ENCODE results near the gene RBM46.

The RBM46 gene, protein sequence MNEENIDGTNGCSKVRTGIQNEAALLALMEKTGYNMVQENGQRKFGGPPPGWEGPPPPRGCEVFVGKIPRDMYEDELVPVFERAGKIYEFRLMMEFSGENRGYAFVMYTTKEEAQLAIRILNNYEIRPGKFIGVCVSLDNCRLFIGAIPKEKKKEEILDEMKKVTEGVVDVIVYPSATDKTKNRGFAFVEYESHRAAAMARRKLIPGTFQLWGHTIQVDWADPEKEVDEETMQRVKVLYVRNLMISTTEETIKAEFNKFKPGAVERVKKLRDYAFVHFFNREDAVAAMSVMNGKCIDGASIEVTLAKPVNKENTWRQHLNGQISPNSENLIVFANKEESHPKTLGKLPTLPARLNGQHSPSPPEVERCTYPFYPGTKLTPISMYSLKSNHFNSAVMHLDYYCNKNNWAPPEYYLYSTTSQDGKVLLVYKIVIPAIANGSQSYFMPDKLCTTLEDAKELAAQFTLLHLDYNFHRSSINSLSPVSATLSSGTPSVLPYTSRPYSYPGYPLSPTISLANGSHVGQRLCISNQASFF

DNA sequence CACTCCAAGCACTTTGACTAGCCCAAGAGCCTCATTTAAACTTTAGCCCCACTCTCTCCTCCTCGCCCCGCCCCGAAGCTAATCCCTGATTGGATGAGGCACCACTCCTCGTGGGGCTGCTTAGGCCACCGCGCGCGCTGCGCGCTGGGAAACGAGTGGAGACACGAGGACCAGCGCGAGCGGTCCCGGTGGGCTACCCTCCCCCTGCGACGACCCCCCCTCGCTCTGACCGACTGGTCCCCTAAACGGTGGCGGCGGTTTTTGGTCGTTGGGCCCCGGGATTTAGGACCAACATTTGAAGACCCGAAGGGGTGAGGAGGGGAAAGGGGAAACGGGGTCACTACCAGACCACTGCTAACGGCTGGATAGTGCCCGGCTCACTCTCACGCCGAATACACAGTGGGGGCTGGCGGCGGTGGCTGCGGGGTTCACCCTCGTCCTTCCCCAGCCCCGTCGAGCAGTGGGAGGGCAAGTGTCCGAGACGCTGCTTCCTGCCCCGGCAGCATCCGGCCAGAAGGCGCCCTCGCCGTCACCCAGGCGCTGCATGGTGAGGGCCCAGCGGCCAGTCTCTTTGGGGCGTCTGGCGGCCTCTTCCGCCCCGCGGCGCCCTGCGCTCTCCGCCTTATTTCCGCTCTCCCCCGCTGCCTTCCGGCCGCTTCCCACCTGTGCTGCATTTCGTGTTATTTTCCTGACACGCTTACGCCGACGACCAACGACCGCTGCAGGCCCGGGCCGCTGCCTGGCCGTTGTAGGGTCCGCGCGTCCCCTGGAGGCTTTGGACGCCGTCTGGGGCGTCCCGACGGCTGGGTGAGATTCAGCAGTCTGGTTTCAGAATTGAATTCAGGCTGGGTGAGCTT is at the start of gene RBM46:
TSS of gene RBM46 (plus strand) at position 147 of the 857 bp plus-strand sequence. CDS start 15,481 bp downstream, outside the sequence.
- no peak for DNase-seq (ENCODE audit: low read depth)

DNA sequence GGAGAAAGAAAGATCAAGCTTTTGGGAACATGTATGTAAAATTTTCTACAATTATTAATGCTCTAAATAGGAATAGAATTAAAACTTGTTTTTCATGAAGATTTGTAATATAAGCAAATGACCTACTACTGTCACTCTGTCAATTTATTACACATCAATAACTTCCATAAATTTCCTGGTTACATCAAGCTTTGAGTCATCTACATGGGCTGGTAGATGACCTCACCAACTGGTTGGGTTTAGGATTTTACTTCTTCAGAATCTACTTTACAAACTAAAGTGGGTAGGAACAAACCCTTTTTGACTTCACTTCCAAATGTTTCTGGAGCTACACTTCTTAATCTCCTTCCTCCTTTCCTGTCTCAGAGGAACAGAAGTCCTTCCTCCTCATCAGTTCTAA is 49.3 kb upstream of the RBM46 start:
- no peak for DNase-seq (ENCODE audit: low read depth)

DNA sequence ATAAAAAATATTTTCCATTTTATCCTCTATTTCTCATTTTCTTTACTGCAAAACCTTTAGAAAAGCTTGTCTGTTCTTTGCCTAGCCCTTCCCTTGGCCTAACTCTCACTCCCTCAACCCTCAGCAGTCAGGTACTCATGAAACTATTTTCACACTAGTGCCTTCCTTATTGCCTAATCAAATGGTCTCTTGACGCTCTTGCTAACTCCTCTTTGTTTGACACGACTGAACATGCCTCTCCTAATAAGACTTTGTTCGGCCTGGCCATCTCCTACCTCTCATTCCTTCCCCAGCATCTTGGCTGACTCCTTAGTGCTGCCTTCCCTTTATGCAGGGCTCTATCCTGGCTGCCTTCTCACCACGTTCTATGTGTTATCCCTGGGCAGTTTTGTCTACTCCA is 48.4 kb upstream of the RBM46 start:
- DNase-seq (ENCODE audit: low read depth), result no peak

DNA sequence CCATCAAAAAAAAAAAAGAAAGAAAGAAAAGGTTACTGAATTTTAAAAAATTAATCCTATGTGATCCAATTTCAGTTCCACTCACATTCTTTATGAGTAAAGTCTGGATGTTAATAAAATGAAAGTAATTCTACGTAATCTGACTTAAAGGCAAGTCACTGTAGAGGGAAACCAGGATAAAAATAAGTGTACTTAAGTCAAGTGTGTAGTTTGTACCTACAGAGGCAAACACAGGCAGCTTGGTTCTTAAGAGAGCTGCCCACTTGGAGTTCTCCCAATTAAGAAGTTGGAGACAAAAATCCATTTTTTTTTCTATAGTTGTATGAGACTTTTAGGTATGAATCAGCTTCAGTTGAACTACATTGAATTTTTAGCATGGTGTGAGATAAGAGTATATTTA is 44.3 kb upstream of the RBM46 start:
- no peak for DNase-seq (ENCODE audit: low read depth)

DNA sequence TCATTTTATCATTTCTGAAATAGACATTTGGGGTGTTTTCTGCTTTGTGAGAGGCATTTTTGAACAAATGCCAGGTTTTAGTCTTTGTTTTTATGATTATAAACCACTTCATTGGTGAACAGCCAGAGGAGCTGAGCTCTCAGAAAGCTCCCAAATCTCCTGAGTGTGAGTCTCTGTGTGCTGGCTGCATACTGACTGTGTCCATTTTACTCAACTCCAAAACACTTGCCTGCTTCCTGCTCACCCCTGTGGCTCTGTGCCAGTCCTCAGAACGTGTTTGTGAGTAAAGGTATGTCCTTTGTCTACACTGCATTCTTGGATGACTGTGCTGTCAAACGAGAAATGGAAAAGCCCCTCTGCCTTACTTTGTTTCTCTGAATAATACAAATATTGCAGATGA is 42.6 kb upstream of the RBM46 start:
- no peak for DNase-seq (ENCODE audit: low read depth)

DNA sequence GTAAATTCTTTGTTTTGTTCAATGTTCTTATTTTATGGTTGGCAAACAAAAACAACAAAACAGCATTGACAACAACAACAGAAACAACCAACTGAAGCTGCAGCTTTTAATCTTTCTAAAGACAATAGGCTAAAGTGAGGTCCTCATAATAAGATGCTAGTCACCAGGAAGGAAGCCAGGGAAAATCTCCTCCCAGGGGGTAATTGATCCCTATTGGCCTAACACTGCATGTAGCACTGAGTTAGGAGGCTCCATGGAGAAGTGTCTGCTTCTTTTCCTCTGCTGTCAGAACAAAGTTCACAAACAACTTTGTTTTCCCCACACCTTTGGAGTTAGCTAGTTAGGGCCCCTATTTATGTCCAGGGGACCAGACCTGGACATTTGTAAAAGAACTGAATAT is 42.0 kb upstream of the RBM46 start:
- DNase-seq (ENCODE audit: low read depth), result no peak

DNA sequence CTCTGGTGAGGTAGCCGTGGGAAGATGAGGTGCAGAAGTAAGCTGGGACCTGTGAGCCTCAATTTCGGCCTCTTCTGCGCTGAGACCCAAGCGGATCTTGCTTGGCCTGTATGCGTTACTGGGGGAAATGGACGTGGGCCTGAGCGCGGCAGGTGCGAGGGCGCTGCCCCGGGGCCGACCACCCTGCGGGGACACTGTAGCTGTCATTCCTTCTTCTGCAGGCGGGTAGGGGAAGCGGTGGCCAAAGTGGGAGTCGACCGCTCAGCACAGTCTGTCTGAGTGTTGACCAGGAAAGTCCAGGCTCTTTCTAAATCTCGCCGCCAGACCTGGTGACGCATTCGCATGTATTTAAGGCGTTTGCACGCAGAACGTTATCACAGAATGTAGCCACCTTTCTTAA is 40.6 kb upstream of the RBM46 start:
- peak; percentile 51 for DNase-seq (ENCODE audit: low read depth)

DNA sequence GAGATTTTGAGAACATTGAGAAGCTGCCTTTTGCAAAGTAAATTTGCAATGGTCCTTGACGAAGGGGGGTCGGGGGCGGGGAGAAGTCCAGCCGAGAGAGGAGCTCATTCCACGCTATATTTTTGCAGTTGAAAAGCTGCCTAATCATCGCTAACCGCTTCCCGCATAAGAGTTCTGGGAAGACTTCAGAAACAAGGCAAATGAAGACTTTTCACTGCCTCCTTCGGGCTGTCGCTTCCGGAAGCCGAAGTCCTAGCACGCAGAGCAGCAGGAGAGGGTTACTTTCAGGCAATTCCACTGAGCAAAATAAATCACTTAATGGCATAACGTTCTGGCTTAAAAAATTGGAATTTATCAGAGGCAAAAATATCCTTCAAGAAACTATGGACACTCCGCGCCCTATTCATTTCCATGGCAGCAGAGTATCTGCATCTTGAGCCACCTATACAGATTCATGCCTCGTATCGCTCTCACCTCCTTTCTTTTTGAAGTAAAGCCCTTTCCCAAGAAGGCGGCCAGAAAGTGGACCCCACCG is 39.9 kb upstream of the RBM46 start:
- no peak for DNase-seq (ENCODE audit: low read depth)

DNA sequence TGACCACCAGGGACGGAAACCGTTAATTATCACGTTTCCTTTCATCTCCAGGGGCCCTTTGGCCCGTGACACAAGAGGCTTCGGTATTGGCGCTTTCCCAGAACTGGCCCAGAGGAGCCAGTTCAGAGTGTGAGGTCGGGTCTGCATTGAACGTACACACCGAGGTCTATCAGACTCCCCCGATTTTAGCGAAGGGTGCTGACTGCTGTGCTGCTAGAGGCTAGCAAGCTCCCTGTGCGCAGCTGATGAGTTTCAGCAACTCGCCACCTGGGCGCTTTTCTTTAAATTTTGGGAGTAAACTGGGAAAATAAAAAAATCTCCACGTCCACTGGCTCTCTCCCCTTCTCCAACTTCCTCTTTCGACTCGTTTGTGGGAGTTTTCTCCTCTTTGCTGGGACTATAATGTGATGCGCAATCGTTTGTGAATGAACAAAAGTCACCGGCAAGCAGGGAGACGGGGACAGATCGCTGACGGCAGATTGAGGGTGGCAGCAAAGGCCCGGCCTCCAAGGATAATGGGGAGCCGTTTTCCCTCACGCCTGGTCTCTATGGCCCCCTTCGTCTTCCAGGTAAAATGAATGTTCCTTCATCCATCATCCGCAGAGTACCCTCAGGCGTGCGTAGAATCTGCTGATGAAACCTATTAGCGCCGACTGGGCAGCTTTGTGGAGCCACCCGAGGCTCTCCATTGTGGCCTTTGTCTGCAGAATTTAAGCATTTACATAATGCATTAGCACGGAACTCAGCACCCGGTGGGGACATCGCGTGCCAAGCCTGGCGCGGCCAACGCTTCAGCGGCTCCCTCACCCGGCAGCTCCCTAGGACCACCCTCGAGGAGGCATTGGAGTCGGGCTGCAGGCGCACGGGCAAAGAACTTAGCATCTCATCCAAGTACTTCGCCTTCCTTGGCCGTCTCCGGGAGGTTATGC is 38.9 kb upstream of the RBM46 start:
- DNase-seq (ENCODE audit: low read depth), result peak; percentile 4

DNA sequence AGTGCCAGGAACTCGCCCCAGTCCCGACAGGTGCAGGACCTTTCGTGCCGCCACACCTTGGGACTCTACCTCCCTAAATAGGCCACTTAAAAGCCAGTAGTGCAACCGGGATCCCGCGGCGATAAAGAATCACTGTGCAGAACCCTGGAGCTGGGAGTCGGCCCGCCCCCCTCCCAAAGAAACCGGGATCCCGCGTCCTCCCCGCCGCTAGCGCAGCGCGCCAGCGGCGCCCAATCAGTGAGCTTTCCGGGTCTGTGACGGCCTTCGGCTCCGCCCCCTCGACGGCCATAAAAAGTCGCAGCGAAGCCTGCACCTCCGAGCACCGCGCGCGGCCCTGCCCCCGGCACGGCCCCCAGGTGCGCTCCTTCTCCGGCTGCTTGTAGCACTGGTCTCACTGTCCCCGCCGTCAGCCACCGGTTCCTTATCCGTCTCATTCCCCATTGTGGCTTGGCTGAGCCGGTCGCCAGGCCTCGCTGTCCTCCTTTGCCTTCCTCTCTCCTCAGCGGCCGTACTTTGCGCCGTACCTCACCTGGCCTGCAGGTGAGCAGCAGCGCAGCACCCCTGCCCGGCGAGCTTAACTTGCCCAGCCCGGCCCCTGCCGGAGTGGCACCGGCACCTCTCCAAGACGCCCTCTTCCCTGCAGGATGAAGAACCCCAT is 37.3 kb upstream of the RBM46 start, which contains the start of gene LRAT:
TSS of gene LRAT (plus strand) at position 318 of the 658 bp plus-strand sequence. CDS start at position 645, 327 bp downstream.
- no peak for DNase-seq (ENCODE audit: low read depth)

DNA sequence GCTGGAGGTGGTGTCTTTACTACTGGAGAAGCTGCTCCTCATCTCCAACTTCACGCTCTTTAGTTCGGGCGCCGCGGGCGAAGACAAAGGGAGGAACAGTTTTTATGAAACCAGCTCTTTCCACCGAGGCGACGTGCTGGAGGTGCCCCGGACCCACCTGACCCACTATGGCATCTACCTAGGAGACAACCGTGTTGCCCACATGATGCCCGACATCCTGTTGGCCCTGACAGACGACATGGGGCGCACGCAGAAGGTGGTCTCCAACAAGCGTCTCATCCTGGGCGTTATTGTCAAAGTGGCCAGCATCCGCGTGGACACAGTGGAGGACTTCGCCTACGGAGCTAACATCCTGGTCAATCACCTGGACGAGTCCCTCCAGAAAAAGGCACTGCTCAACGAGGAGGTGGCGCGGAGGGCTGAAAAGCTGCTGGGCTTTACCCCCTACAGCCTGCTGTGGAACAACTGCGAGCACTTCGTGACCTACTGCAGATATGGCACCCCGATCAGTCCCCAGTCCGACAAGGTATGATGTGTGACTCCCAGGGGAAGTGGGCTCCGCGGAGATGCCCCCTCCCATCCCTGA is 36.6 kb upstream of the RBM46 start:
- no peak for DNase-seq (ENCODE audit: low read depth)

DNA sequence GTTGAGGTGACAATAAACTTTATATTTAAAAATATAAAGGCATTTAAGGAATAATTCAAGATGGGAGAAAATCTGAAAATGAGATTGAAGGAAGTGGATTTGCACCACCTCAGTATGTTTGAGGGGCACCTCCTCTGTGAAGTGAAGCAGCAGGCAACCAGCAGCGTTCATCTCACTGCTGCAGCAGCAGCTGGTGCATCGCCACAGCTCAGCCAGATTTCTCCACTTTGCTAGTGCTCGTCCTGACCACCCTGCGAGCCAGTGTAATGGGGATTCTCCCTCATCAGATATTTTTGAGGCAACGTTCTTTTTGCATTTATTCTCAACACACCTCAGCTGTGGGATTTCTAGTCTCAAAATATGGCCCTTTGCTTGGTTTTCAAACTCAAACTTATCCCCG is 23.4 kb upstream of the RBM46 start:
- DNase-seq (ENCODE audit: low read depth), result no peak

DNA sequence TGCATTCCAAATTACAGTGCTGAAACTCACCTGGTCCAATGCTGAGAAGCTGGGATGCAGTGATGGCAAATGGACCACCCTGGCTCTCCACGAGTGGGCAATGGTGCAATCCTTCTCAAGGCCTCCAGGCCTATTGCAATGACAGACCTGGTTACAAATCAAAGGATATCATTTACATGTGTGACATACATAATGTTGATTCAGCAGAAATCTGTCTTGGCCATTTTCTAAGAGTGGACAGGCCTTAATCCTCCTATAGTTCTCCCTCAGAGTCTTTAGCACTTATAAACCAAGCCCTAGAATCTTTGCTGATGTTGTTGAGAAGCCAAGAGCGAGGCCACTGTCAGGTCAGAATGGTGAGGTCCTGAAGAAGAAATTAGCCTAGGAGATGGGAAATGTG is 20.2 kb upstream of the RBM46 start:
- DNase-seq (ENCODE audit: low read depth), result no peak

DNA sequence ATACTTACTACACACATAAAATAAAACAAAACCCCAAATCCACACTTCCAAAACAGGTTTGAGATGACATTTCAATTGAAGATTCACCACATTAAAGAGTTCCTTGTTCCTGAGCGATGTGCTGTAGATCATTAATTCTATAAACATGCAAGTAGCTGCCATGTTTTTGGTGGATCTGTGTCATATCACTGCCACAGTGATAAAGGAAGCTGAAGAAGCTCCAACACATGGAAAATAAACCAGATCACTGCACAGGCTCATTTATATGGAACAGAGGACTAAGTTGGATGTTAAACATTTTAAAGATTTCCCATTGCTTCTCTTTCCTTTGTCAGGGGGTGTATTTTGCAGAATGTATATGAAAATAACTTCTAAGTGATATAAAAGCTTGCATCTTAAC is 2.8 kb upstream of the RBM46 start:
- no peak for DNase-seq (ENCODE audit: low read depth)

DNA sequence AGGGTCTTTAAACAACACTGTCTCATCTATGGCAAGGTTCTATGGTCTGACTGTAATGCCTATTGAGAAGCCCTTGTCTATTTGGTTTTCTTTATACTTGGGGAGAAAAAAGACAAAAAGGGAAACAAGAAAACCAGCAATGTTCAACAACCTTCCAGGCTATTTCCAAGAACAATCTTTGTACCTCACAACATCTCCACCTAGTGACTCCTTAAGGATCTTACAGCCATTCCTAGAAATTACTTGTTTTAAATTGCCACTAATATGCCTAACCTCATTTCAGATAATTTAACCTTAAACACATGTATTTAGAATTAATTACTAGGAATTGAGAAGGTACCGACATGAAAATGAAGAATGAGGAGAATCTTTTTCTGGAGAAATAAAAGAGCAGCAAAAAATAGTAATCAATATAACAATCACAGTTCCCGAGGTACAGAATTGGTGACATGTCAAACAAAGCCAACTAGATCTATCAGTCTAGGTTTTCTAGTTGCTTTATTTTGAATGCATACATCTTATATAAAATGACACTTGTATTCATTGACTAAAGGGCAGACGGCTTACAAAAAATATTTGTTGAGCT is 1.6 kb upstream of the RBM46 start:
- DNase-seq (ENCODE audit: low read depth), result peak; percentile 42

DNA sequence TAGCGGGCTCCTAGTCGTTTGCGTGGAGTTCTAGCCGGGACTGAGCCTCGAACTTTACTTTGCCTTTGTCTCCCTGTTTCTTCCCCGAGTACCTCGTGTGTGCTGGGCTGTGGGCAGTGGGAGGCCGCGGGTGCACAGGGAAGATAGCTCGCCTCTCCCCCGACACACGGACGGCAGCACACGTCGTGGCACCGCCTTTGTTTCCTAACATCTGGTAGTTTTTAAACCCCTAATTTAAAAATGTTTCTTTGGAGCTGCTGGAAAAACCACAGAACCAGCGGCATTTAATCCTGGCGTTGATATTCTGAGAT is 866 bp downstream of the RBM46 start:
- no peak for DNase-seq (ENCODE audit: low read depth)

DNA sequence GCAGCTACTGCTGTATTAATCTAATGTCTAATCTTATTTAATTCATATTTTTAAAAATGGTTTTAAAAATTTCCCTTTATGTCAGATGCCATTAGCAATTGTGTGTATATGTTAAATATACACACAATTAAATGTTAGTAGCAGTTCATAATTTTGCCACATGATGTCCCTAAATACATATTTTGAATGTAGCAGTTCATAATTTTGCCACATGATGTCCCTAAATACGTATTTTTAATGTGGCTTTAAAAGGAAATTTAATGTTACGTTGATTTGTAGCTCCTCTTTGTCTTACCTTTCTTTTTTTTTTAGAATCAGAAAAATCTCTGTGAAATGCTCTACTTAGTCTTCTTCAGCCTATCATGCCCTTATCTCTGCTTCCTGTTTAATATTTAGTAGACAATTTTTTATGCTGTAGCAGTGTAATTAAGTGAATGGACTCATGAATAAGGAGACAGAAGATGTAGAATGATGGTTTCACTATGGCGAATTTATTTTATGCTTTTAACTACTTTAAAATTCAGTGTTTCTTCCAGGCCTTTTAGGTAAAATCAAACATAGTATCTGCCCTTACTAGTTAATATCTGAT is 26.1 kb downstream of the RBM46 start:
- peak; percentile 42 for DNase-seq (ENCODE audit: low read depth)

DNA sequence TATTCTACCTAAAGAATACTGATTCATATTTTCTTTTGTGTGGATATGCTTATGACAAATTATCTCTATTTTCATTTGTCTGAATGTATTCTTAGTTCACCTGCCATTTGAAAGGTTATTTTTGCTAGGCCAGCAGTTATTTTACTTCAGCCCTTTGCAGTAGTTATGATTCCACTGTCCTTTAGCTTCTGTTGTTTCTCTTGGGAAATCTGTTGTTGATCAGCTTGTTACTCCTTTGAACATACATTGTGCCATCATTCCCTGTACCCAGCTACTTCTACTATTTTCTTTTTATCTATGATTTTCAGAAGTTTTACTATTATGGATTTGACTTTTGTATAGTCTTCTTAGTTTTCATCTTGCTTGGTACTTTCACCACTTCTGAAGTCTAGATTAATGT is 37.2 kb downstream of the RBM46 start:
- DNase-seq (ENCODE audit: low read depth), result peak; percentile 0

DNA sequence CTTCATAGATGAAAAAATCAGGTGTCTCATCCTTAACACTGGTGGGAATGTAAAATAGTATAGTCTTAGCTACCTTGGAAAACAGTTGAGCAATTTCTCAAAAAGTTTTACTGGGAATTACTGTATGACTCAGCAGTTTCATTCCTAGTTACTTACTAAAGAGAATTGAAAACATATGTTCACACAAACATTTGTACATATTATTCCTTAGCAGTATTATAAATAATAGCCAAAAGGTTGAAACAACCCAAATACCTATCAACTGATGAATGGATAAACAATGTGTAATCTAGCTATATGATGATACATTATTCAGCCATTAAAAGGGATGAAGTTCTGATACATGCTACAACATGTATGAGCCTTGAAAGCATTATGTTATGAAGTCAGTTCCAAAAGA is 41.7 kb downstream of the RBM46 start:
- peak; percentile 19 for DNase-seq (ENCODE audit: low read depth)

DNA sequence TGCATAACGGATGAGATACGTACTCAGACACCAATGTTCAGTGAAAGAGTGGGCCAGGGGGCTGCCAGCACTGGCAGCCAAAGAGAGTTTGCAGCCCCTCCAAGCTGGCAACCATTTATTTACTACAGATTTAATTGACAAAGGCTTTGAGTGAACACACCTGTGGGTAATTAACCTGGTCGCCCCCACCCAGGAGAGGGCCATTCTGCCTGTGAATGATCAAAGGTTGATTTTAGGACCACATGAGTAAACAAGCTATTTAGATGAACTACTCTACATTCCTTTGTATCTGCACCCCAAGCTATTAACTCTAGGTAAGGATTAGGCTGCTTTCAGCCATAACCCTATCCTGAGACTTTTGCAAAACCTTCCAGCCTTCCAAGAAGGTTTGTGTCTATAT is 55.0 kb downstream of the RBM46 start:
- DNase-seq (ENCODE audit: low read depth), result no peak
